H1 (cell line): ENCODE measurements around the gene NECAB3.

ENCODE experiments used
- ASH2L ChIP-seq: fragments of 200-600, 300-600 bp; sonication (generic); IDR thresholded peaks from one replicate; pipeline ENCODE4 v1.7.1; 2017; ENCODE audit warnings: low read length
- GTF2F1 ChIP-seq: IDR thresholded peaks from 2 replicates; pipeline ENCODE4 v1.6.1; 2012; ENCODE audit warnings: low read depth, low read length, improper control_type of control experiment, borderline replicate concordance
- POLR2A ChIP-seq, 2 experiments: IDR thresholded peaks; 1 replicate in 1 of 2; 2 replicates in 1 of 2; pipeline ENCODE4 v1.6.1; 2011; ENCODE audit warnings: low read depth in 2 of 2, low read length in 2 of 2, mild to moderate bottlenecking in 2 of 2; ENCODE audit errors: control extremely low read depth in 1 of 2
- POLR2AphosphoS5 ChIP-seq: IDR thresholded peaks from 2 replicates; pipeline ENCODE4 v1.6.1; 2011; ENCODE audit warnings: low read depth, low read length
- SRF ChIP-seq: IDR thresholded peaks from 2 replicates; pipeline ENCODE4 v1.6.1; 2011; ENCODE audit warnings: mild to moderate bottlenecking, low read depth, low read length, moderate library complexity
- TF ChIP-seq, protein P1 (sequence below), 3 experiments: IDR thresholded peaks; 1 replicate in 2 of 3; 2 replicates in 1 of 3; pipeline versions ENCODE4 v1.5.1 to v1.6.1; 2011; ENCODE audit warnings: low read length in 3 of 3, mild to moderate bottlenecking in 3 of 3, inconsistent platforms in 2 of 3, low read depth in 1 of 3, moderate library complexity in 1 of 3; ENCODE audit not compliant: insufficient read depth in 1 of 3; ENCODE audit errors: control extremely low read depth in 1 of 3

DNA sequence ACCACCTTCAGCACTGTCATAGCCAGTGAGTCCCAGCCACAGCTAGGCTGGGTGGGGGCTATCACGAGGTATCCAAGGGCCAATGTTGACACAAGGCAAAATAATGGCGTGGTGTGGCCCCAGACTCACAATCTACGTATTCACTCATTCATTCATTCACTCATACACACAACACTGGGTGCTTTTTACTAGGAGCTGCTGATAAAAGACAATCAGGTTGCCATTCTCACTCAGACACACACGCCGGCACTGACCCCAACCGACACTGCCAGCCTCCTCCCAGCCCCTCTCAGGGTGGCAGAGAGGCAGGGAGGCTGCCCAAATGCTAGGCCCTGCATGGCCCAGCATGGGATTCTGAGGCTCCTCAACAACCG is 13.6 kb downstream of the NECAB3 start:
- TF ChIP-seq ASH2L (no peak), POLR2A (IDR thresholded peaks at IDR 0.05; ENCODE audit: control extremely low read depth in 1 of 2, low read depth in 2 of 2, low read length in 2 of 2) (no peak), SRF (no peak), GTF2F1 (no peak), POLR2AphosphoS5 (no peak)
- TF ChIP-seq, protein P1, sequence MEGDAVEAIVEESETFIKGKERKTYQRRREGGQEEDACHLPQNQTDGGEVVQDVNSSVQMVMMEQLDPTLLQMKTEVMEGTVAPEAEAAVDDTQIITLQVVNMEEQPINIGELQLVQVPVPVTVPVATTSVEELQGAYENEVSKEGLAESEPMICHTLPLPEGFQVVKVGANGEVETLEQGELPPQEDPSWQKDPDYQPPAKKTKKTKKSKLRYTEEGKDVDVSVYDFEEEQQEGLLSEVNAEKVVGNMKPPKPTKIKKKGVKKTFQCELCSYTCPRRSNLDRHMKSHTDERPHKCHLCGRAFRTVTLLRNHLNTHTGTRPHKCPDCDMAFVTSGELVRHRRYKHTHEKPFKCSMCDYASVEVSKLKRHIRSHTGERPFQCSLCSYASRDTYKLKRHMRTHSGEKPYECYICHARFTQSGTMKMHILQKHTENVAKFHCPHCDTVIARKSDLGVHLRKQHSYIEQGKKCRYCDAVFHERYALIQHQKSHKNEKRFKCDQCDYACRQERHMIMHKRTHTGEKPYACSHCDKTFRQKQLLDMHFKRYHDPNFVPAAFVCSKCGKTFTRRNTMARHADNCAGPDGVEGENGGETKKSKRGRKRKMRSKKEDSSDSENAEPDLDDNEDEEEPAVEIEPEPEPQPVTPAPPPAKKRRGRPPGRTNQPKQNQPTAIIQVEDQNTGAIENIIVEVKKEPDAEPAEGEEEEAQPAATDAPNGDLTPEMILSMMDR (IDR thresholded peaks at IDR 0.05; ENCODE audit: control extremely low read depth in 1 of 3, insufficient read depth in 1 of 3, low read depth in 1 of 3, low read length in 3 of 3) = no peak
